Fibroblast of lung (primary cell): ENCODE results near the gene FEZF1. TPM values are rescaled to one million over a fixed set of nuclear protein-coding genes. Genes with fewer than 3 reads are reported as not detected.

ENCODE experiments used
- DNase-seq, 2 donors: peaks; one replicate each; pipeline versions ENCODE4 v3.0.0 to v3.0.0-alpha.2; 2010; ENCODE audit warnings: low read depth in 2 of 2
- H2AFZ ChIP-seq: 2 replicates; pipeline ENCODE4 v1.5.1; 2012; ENCODE audit warnings: low read length, control low read depth, inconsistent platforms
- H3K27ac ChIP-seq: 2 replicates; pipeline ENCODE4 v1.5.1; 2011; ENCODE audit warnings: low read length, control low read depth; ENCODE audit not compliant: insufficient read depth
- H3K27me3 ChIP-seq: 2 replicates; pipeline ENCODE4 v1.5.1; 2011; ENCODE audit warnings: mild to moderate bottlenecking, low read length; ENCODE audit not compliant: control insufficient read depth, insufficient read depth
- H3K36me3 ChIP-seq: 2 replicates; pipeline ENCODE4 v1.5.1; 2011; ENCODE audit warnings: low read length; ENCODE audit not compliant: control insufficient read depth, insufficient read depth
- H3K4me1 ChIP-seq: 2 replicates; pipeline ENCODE4 v1.5.1; 2011; ENCODE audit warnings: low read length; ENCODE audit not compliant: control insufficient read depth, insufficient read depth; ENCODE audit errors: extremely low read depth
- H3K4me2 ChIP-seq: 2 replicates; pipeline ENCODE4 v1.5.1; 2011; ENCODE audit warnings: low read length, control low read depth; ENCODE audit not compliant: insufficient read depth; ENCODE audit errors: extremely low read depth
- H3K4me3 ChIP-seq, 4 experiments: fragments of 200-600 bp in 1 of 4; sonication (generic) in 1 of 4; replicated peaks in 1 of 4; 2 replicates each; pipeline ENCODE4 v1.5.1; 2011 to 2016; ENCODE audit warnings: low read length in 4 of 4, low read depth in 3 of 4, mild to moderate bottlenecking in 3 of 4, control low read depth in 2 of 4, inconsistent platforms in 1 of 4, mixed read lengths in 1 of 4; ENCODE audit not compliant: insufficient read depth in 1 of 4; ENCODE audit errors: control extremely low read depth in 1 of 4
- H3K79me2 ChIP-seq: 2 replicates; pipeline ENCODE4 v1.5.1; 2012; ENCODE audit warnings: mild to moderate bottlenecking, low read length, inconsistent platforms; ENCODE audit not compliant: control insufficient read depth, insufficient read depth
- H3K9ac ChIP-seq: 2 replicates; pipeline ENCODE4 v1.5.1; 2011; ENCODE audit warnings: mild to moderate bottlenecking, low read length, control low read depth; ENCODE audit not compliant: insufficient read depth
- H3K9me3 ChIP-seq: 2 replicates; pipeline ENCODE4 v1.5.1; 2012; ENCODE audit warnings: low read depth, low read length; ENCODE audit not compliant: control insufficient read depth, insufficient read depth
- H4K20me1 ChIP-seq: 2 replicates; pipeline ENCODE4 v1.5.1; 2011; ENCODE audit warnings: low read length; ENCODE audit not compliant: control insufficient read depth, insufficient read depth; ENCODE audit errors: extremely low read depth
- CTCF ChIP-seq, 2 donors: IDR thresholded peaks in 1 of 2; conservative IDR thresholded peaks in 1 of 2; 1 replicate in 1 of 2; 2 replicates in 1 of 2; pipeline ENCODE4 v1.5.1; 2011 to 2012; ENCODE audit warnings: low read length in 2 of 2, control low read depth in 1 of 2, inconsistent platforms in 1 of 2, low read depth in 1 of 2, mild to moderate bottlenecking in 1 of 2
- EZH2 ChIP-seq: IDR thresholded peaks from 2 replicates; pipeline ENCODE4 v1.5.1; 2012; ENCODE audit warnings: low read length, control low read depth, mild to moderate bottlenecking; ENCODE audit errors: missing control alignments
- polyA plus RNA-seq, 2 donors: library from polyadenylated mRNA; depleted of rRNA in 1 of 2; stranded (reverse) in 1 of 2; unstranded in 1 of 2; fragments of >200 nt; gene quantifications; 2 replicates each; pipeline ENCODE4 v1.2.1, GENCODE V29; 2011 to 2012; ENCODE audit warnings: missing spikeins in 1 of 2
- total RNA-seq: library from RNA; depleted of rRNA; stranded (reverse); fragments of >200 nt; gene quantifications from 2 replicates; pipeline ENCODE4 v1.2.1, GENCODE V29; 2014

Gene FEZF1
- total and polyA plus RNA-seq, 2 donors (not counting 1 experiment from before 2014, with no cell fraction given): not detected

- Histone ChIP-seq H3K4me1 (no peaks in the 10 kb centered on the region), H3K4me3 (no peak overlapping the region), H3K4me2 (no peak overlapping the region), H3K36me3 (no peaks in the 10 kb centered on the region), H3K79me2 (no peaks in the 10 kb centered on the region), H4K20me1 (no peaks in the 10 kb centered on the region), H3K9me3 (no peaks in the 10 kb centered on the region), H3K27me3 (no peaks in the 10 kb centered on the region), H2AFZ (no peak overlapping the region), H3K9ac (no peak overlapping the region), H3K27ac (no peak overlapping the region)
- TF ChIP-seq EZH2 (no peak), CTCF (conservative IDR thresholded peaks at IDR 0.05 in 1 of 2, IDR thresholded peaks at IDR 0.05 in 1 of 2; ENCODE audit: low read depth in 1 of 2, low read length in 2 of 2) (no peak)
- DNase-seq: no peak
Observed at GRCh38 chr7:122256046-122256445, 48.5 kb downstream of the FEZF1 start.

- TF ChIP-seq CTCF (conservative IDR thresholded peaks at IDR 0.05 in 1 of 2, IDR thresholded peaks at IDR 0.05 in 1 of 2; ENCODE audit: low read depth in 1 of 2, low read length in 2 of 2) (no peak), EZH2 (no peak)
- Histone ChIP-seq H3K36me3 (no peaks in the 10 kb centered on the region), H3K4me3 (no peak overlapping the region), H3K27ac (no peak overlapping the region), H3K4me2 (no peak overlapping the region), H2AFZ (no peak overlapping the region), H3K27me3 (no peaks in the 10 kb centered on the region), H3K79me2 (no peaks in the 10 kb centered on the region), H3K9ac (no peak overlapping the region), H3K9me3 (no peaks in the 10 kb centered on the region), H3K4me1 (no peaks in the 10 kb centered on the region), H4K20me1 (no peaks in the 10 kb centered on the region)
- no peak for DNase-seq
Observed at GRCh38 chr7:122255454-122255853, 49.1 kb downstream of the FEZF1 start.

Other genes with a start within 250 kb of the FEZF1 start
- 31.6 and 49.2 TPM in 2 replicates for gene AASS, start 160.5 kb downstream of the FEZF1 start, total RNA-seq
- 8.6 and 8.8 TPM in 2 replicates for gene AASS, start 160.5 kb downstream of the FEZF1 start, polyA plus RNA-seq